Omental fat pad (tissue), 4 donors: ENCODE measurements around the gene OR6B2. TPM values are rescaled to one million over a fixed set of nuclear protein-coding genes. Genes with fewer than 3 reads are reported as not detected.

ENCODE experiments used
- ATAC-seq: fragments of 150-250 bp; one replicate; pipeline ENCODE4 v1.9.1; 2016; ENCODE audit warnings: mild to moderate bottlenecking, moderate library complexity; ENCODE audit not compliant: low FRiP score
- DNase-seq: peaks from one replicate; pipeline ENCODE4 v3.0.0-alpha.2; 2019; ENCODE audit warnings: low spot score
- total RNA-seq, 4 donors: library from RNA; depleted of rRNA; stranded (reverse); fragments of >200 nt; gene quantifications; one replicate each; pipeline ENCODE4 v1.1.0, GENCODE V29; 2016
- TF ChIP-seq, protein P1 (sequence below), 3 donors: fragments of 450-650 bp; IDR thresholded peaks; one replicate each; pipeline ENCODE4 v1.5.1; 2016 to 2017; ENCODE audit warnings: antibody characterized with exemption in 3 of 3, mild to moderate bottlenecking in 3 of 3, moderate library complexity in 2 of 3

OR6B2 gene
- not detected for total RNA-seq

DNA sequence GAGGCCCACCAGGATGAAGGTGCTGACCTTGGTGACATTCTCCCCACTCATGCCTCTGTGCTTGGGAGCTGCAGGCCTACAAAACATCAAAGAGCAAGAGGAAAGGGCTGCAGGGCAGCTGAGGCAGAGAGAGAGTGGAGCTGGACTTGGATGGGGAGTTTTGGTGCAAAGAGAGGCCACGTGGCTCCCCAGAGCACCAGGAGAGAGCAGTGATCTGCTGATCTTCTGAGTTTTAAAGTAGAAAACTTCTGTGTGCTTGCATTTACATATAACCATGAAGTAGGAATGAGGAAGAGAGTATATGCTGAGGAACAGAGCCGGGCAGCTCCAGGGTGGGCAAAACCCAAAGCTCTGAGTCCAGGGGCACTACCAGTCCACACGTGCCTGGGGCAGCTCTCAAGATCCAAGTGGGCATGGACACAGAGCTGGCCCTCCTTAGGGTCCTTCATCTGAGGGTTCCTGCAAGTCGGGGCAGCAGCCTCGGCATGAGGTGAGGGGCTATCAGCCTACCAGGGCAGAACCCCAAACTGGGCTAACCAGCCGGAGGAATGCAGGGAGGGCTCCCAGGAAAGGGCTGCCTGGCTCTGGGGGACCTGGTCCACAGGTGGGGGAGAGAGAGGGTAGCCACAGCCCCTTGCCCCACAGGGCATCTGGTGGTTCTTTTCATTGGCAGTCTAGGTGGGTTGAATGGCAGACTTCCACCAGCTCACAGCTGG is at the start of gene OR6B2:
OR6B2 (minus strand) TSS at position 51 of the 716 bp plus-strand sequence; CDS start at position 51, 0 bp downstream.
- DNase-seq = no peak
- ATAC-seq = no peak
- TF ChIP-seq, protein P1, sequence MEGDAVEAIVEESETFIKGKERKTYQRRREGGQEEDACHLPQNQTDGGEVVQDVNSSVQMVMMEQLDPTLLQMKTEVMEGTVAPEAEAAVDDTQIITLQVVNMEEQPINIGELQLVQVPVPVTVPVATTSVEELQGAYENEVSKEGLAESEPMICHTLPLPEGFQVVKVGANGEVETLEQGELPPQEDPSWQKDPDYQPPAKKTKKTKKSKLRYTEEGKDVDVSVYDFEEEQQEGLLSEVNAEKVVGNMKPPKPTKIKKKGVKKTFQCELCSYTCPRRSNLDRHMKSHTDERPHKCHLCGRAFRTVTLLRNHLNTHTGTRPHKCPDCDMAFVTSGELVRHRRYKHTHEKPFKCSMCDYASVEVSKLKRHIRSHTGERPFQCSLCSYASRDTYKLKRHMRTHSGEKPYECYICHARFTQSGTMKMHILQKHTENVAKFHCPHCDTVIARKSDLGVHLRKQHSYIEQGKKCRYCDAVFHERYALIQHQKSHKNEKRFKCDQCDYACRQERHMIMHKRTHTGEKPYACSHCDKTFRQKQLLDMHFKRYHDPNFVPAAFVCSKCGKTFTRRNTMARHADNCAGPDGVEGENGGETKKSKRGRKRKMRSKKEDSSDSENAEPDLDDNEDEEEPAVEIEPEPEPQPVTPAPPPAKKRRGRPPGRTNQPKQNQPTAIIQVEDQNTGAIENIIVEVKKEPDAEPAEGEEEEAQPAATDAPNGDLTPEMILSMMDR (IDR thresholded peaks at IDR 0.05) = no peak

- DNase-seq (no peak), ATAC-seq (no peak)
- TF ChIP-seq, protein P1 (IDR thresholded peaks at IDR 0.05) = no peak
Measured at GRCh38 chr2:240078631-240079030, 48.4 kb upstream of the OR6B2 start.

DNA sequence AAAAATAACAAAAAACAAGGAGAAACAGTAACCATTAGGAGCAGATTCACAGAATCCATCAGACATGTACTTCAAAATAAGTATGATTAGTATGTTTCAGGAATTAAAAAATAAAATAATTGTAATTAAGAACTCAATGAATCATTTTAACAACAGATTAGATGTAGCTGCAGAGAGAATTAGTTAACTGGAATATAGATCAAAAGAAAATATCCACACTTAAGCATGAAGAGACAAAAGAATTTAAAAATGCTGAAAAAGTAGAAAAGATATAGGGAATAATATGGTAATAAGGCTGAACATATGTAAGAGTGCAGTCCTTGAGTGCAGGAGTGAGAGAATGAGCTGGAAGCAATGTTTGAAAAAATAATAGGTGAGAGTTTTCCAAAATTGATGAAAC is 47.2 kb upstream of the OR6B2 start:
- no peak for ATAC-seq
- TF ChIP-seq, protein P1 (IDR thresholded peaks at IDR 0.05) = no peak
- no peak for DNase-seq

GRCh38 chr2:240074545-240074944 is 44.3 kb upstream of the OR6B2 start:
- DNase-seq = no peak
- TF ChIP-seq, protein P1 (IDR thresholded peaks at IDR 0.05) = no peak
- no peak for ATAC-seq

DNA sequence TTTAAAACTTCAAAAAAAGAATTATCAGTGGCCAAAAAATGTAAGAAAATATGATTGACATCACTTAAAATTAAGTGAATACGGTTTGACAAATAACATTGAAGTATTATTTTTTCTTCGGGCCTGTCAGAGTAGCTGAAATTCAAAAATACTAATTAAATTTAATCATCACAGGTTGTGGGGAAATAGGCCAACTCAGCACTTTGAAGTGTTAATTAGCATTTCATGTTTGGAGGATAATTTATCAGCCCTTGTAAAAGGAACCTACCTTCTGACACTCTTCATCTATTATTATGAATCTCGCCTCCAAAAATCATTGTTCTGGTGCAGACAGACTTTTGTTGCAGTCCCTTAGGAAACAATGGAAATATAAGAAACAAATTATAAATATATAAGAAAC is 40.7 kb upstream of the OR6B2 start:
- ATAC-seq (no peak), DNase-seq (no peak)
- TF ChIP-seq, protein P1 (IDR thresholded peaks at IDR 0.05) = no peak

- TF ChIP-seq, protein P1 (IDR thresholded peaks at IDR 0.05) = no peak
- ATAC-seq (no peak), DNase-seq (no peak)
Measured at GRCh38 chr2:240069829-240070228, 39.6 kb upstream of the OR6B2 start.

DNA sequence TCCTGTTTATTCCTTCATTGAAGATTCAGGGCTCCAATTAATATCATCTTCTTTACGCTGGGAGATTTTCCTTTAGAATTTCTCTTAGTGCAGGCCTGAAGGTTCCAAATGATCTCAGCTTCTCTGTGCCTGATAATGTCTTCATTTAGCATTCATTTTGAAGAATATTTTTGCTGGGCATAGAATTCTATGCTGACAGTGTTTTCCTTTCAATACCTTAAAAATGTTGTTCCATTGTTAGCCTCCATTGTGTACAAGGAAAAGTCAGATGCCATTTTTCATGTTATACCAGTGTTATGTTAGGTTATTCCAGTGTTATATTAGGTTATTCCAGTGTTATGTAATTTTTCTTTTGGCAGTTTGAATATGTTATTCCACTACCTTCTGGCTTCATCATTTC is 38.0 kb upstream of the OR6B2 start:
- ATAC-seq (no peak), DNase-seq (no peak)
- TF ChIP-seq, protein P1 (IDR thresholded peaks at IDR 0.05) = no peak
